GM19397 (cell line): Measurements from ENCODE around the gene PRPF40B.
"Not testable (repeated sequence)": the region's sequence is repeated elsewhere in the genome, so short reads cannot be mapped to it uniquely, and the experiment has no call there.

ENCODE experiments used
- ATAC-seq: cut with Tn5 transposase; IDR thresholded peaks from one replicate; pipeline ENCODE4 v1.9.1; 2021; ENCODE audit warnings: mild to moderate bottlenecking, moderate library complexity; ENCODE audit not compliant: unreplicated experiment

The PRPF40B gene

GRCh38 chr12:49623142-49623904, at the start of gene PRPF40B:
PRPF40B (plus strand) TSS chr12:49623561; CDS start chr12:49623591, 30 bp downstream.
- ATAC-seq: peak; percentile 72

- no peak for ATAC-seq
Observed at GRCh38 chr12:49577589-49578315, 45.6 kb upstream of the PRPF40B start.

- no peak for ATAC-seq
Observed at GRCh38 chr12:49578471-49579112, 44.8 kb upstream of the PRPF40B start.

- no peak for ATAC-seq
Observed at GRCh38 chr12:49580572-49581535, 42.5 kb upstream of the PRPF40B start.

GRCh38 chr12:49582201-49582600, 41.2 kb upstream of the PRPF40B start:
- no peak for ATAC-seq

GRCh38 chr12:49582850-49583249, 40.5 kb upstream of the PRPF40B start:
- ATAC-seq: no peak

- no peak for ATAC-seq
Observed at GRCh38 chr12:49583366-49584094, 39.8 kb upstream of the PRPF40B start.

- no peak for ATAC-seq
Observed at GRCh38 chr12:49584591-49584990, 38.8 kb upstream of the PRPF40B start.

- ATAC-seq: no peak
Observed at GRCh38 chr12:49585477-49586459, 37.6 kb upstream of the PRPF40B start.

GRCh38 chr12:49587174-49587908, 36.0 kb upstream of the PRPF40B start:
- no peak for ATAC-seq

GRCh38 chr12:49588281-49588680, 35.1 kb upstream of the PRPF40B start:
- ATAC-seq: no peak

GRCh38 chr12:49588721-49589516, 34.4 kb upstream of the PRPF40B start:
- ATAC-seq: no peak

- ATAC-seq: no peak
Observed at GRCh38 chr12:49598527-49598926, 24.8 kb upstream of the PRPF40B start.

GRCh38 chr12:49599961-49600360, 23.4 kb upstream of the PRPF40B start:
- no peak for ATAC-seq

- ATAC-seq: no peak
Observed at GRCh38 chr12:49603721-49604120, 19.6 kb upstream of the PRPF40B start.

GRCh38 chr12:49604856-49605255, 18.5 kb upstream of the PRPF40B start:
- no peak for ATAC-seq

- not testable (repeated sequence) for ATAC-seq
Observed at GRCh38 chr12:49605539-49605938, 17.8 kb upstream of the PRPF40B start, which contains the start of gene FAM186B. FAM186B (minus strand) TSS chr12:49605639; CDS start chr12:49605477, 162 bp downstream.
